ENCODE results near the gene ASPHD2. TPM values are rescaled to one million over a fixed set of nuclear protein-coding genes. Genes with fewer than 3 reads are reported as not detected.
A peak's percentile ranks its signal among the peaks of the same experiment; 100 is the strongest.

Gene ASPHD2
- total and polyA plus RNA-seq, 7 experiments from 2014 or later, result 1.5 to 18.1 (median 2.7) TPM

DNA sequence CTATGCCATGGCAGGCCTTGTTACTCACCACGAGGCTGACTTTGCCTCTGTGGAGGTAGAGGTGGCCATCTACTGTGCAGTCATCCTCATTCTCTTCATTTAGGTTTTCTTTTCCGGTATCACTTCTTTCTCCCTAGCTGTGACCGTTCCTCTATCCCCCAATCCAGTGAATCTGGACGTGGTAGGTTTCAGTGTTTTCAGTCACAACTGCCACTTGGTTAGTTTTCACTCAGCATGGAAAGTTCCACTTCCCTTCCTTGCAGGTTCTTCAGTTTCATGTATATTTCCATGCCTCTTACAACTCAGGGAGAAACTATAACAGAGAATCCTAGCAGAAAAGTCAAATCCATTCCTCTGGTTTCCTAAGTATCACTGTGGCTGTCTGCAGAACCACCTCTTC lies 52.6 kb downstream of the ASPHD2 start:
- ChIA-PET POLR2A (interaction anchor here (0.8 to 5.0 kb wide), 6 partner anchors 14 to 192 kb away, joined by 3 to 54 read pairs (median 21); partner anchors contain the start of genes ASPHD2 and TFIP11), CTCF (interaction anchor here (0.8 to 1.0 kb wide), 2 partner anchors 21 to 43 kb away, joined by 3 read pairs; no protein-coding TSS in a partner anchor)
- no peak for DNase-seq
- H3K9me3 ChIP-seq (ENCODE audit: control insufficient read depth in 2 of 3, low read length in 3 of 3), result no peaks in the 10 kb centered on the region
- Mint-ChIP-seq H3K4me3 (peak overlapping the region; percentile 75 to 97 (median 93)), H3K9me3 (peaks cover 0 to 7% (median 0%) of the 10 kb centered on the region in 11 donors), H3K27me3 (no peaks in the 10 kb centered on the region), H3K36me3 (peaks cover 10 to 35% (median 16%) of the 10 kb centered on the region in 5 donors), H3K4me1 (peaks cover 62 to 91% (median 86%) of the 10 kb centered on the region in 7 donors), H3K27ac (peak overlapping the region in 8 of 9 donors; percentile 93 to 99 (median 98))
- no peak overlapping the region for H3K4me3 ChIP-seq (ENCODE audit: low read length)
- no peak for ATAC-seq
- intact Hi-C loops (cut with micrococcal nuclease), result loop anchor here (5.0 to 10.0 kb wide), 5 partner anchors 111 to 1927 kb away; partner anchors contain the start of genes GUCD1 (in 1 of the 2), MIAT (in 1 of the 2), MN1 (in 1 of the 2) and SNRPD3 (in 1 of the 2)
- peaks cover 17 to 48% of the 10 kb centered on the region in 2 donors for H3K4me1 ChIP-seq (ENCODE audit: control insufficient read depth in 2 of 2, insufficient read depth in 2 of 2, low read length in 2 of 2)
- no peaks in the 10 kb centered on the region for H3K27me3 ChIP-seq (ENCODE audit: control insufficient read depth in 2 of 2, insufficient read depth in 2 of 2, low read length in 2 of 2)
- H3K27ac ChIP-seq (ENCODE audit: low read depth, low read length), result peak overlapping the region; percentile 95
- H3K36me3 ChIP-seq (ENCODE audit: control insufficient read depth in 2 of 3, insufficient read depth in 3 of 3, low read length in 3 of 3), result peaks cover 3 to 16% (median 3%) of the 10 kb centered on the region in 3 experiments

DNA sequence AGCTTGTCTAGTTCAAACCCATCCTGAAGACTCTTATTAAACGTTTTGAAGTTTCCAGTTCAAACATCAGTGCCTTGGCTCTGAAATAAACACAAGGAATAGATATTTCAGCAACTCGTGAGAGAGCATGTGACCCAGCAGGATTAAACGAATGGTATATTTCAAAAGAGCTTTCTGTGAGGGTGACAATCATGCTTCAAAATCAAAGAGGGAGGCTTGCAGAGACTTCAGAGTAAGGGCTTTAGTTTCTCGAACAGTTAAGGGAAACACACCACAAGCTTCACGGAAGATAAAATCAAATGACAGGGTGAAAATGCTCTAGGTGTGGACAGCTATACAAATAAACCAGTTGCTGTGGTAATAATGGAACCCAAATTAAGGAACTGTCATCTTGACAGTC lies 53.1 kb downstream of the ASPHD2 start:
- Histone ChIP-seq H3K4me3 (ENCODE audit: low read length) (no peak overlapping the region), H3K27me3 (ENCODE audit: control insufficient read depth in 2 of 2, insufficient read depth in 2 of 2, low read length in 2 of 2) (no peaks in the 10 kb centered on the region), H3K27ac (ENCODE audit: low read depth, low read length) (peak overlapping the region; percentile 95), H3K36me3 (ENCODE audit: control insufficient read depth in 2 of 3, insufficient read depth in 3 of 3, low read length in 3 of 3) (peaks cover 0 to 11% (median 3%) of the 10 kb centered on the region in 3 experiments), H3K9me3 (ENCODE audit: control insufficient read depth in 2 of 3, low read length in 3 of 3) (no peaks in the 10 kb centered on the region), H3K4me1 (ENCODE audit: control insufficient read depth in 2 of 2, insufficient read depth in 2 of 2, low read length in 2 of 2) (peaks cover 17 to 48% of the 10 kb centered on the region in 2 donors)
- ATAC-seq, result no peak
- Mint-ChIP-seq H3K36me3 (peaks cover 6 to 30% (median 11%) of the 10 kb centered on the region in 5 donors), H3K4me1 (peaks cover 58 to 89% (median 82%) of the 10 kb centered on the region in 7 donors), H3K27ac (peak overlapping the region; percentile 93 to 99 (median 98)), H3K9me3 (peaks cover 0 to 7% (median 0%) of the 10 kb centered on the region in 11 donors), H3K27me3 (no peaks in the 10 kb centered on the region), H3K4me3 (peak overlapping the region; percentile 75 to 97 (median 93))
- intact Hi-C loops (cut with micrococcal nuclease), result loop anchor here (5.0 to 10.0 kb wide), 5 partner anchors 110 to 1927 kb away; partner anchors contain the start of genes GUCD1 (in 1 of the 2), MIAT (in 1 of the 2), MN1 (in 1 of the 2) and SNRPD3 (in 1 of the 2)
- ChIA-PET POLR2A (interaction anchor here (0.8 to 5.0 kb wide), 10 partner anchors 12 to 192 kb away, joined by 3 to 54 read pairs (median 9); partner anchors contain the start of genes ASPHD2, TFIP11 and TPST2), CTCF (interaction anchor here (0.7 to 1.0 kb wide), 2 partner anchors 8 to 43 kb away, joined by 3 read pairs; no protein-coding TSS in a partner anchor)
- no peak for DNase-seq

GRCh38 chr22:26483043-26483438 lies 54.0 kb downstream of the ASPHD2 start:
- H3K27me3 Mint-ChIP-seq, result no peaks in the 10 kb centered on the region
- H3K4me1 ChIP-seq (ENCODE audit: control insufficient read depth in 2 of 2, insufficient read depth in 2 of 2, low read length in 2 of 2), result peaks cover 17 to 48% of the 10 kb centered on the region in 2 donors

GRCh38 chr22:26483439-26484359 lies 54.6 kb downstream of the ASPHD2 start, which contains the start of the genes HPS4 and SRRD:
Gene HPS4, minus strand, starts transcription at chr22:26483783. Its CDS starts 2,021 bp downstream, at chr22:26481762.
Gene SRRD, plus strand, starts transcription at chr22:26483877. Its CDS starts 14 bp downstream, at chr22:26483891.
- H3K27ac Mint-ChIP-seq, result peak within 1 kb of the TSS; percentile 93 to 99 (median 98)
- intact Hi-C loops (cut with micrococcal nuclease), result loop anchor here (1.0 to 10.0 kb wide), 10 partner anchors 29 to 1929 kb away; partner anchors contain the start of genes TFIP11 (in 2 of the 2), TPST2 (in 2 of the 2), ASPHD2 (in 1 of the 2) and GUCD1 (in 1 of the 2)
- Histone ChIP-seq H3K27ac (ENCODE audit: low read depth, low read length) (peak within 1 kb of the TSS; percentile 95), H3K4me1 (ENCODE audit: control insufficient read depth in 2 of 2, insufficient read depth in 2 of 2, low read length in 2 of 2) (peaks cover 17 to 48% of the 10 kb centered on the region in 2 donors), H3K9me3 (ENCODE audit: control insufficient read depth in 2 of 3, low read length in 3 of 3) (no peaks in the 10 kb centered on the region), H3K4me3 (ENCODE audit: low read length) (peak within 1 kb of the TSS; percentile 61), H3K36me3 (ENCODE audit: control insufficient read depth in 2 of 3, insufficient read depth in 3 of 3, low read length in 3 of 3) (peaks cover 0 to 16% (median 0%) of the 10 kb centered on the region in 3 experiments), H3K27me3 (ENCODE audit: control insufficient read depth in 2 of 2, insufficient read depth in 2 of 2, low read length in 2 of 2) (no peaks in the 10 kb centered on the region)
- H3K36me3 Mint-ChIP-seq, result peaks cover 0 to 30% (median 4%) of the 10 kb centered on the region in 5 donors
- ChIA-PET CTCF (interaction anchor here (0.7 to 1.3 kb wide), 4 partner anchors 23 to 189 kb away, joined by 3 to 4 read pairs (median 3); no protein-coding TSS in a partner anchor), POLR2A (interaction anchor here (0.6 to 5.0 kb wide), 19 partner anchors 9 to 1436 kb away, joined by 3 to 54 read pairs (median 8); partner anchors contain the start of genes ASPHD2, PITPNB, TFIP11 and TPST2)
- peak; percentile 90 to 99 (median 94) for DNase-seq
- peak; percentile 93 for ATAC-seq
- H3K27me3 Mint-ChIP-seq, result no peaks in the 10 kb centered on the region
- H3K9me3 Mint-ChIP-seq, result peaks cover 0 to 6% (median 0%) of the 10 kb centered on the region in 11 donors
- peak within 1 kb of the TSS; percentile 75 to 97 (median 93) for H3K4me3 Mint-ChIP-seq
- peaks cover 47 to 77% (median 68%) of the 10 kb centered on the region in 7 donors for H3K4me1 Mint-ChIP-seq

More at GRCh38 chr22:26483043-26483438, 54.0 kb downstream of the ASPHD2 start:
- peak overlapping the region; percentile 75 to 97 (median 93) for H3K4me3 Mint-ChIP-seq
- POLR2A ChIA-PET, result interaction anchor here (0.6 to 5.0 kb wide), 16 partner anchors 10 to 1437 kb away, joined by 3 to 54 read pairs (median 8); partner anchors contain the start of genes ASPHD2, PITPNB, TFIP11 and TPST2
- Histone ChIP-seq H3K9me3 (ENCODE audit: control insufficient read depth in 2 of 3, low read length in 3 of 3) (no peaks in the 10 kb centered on the region), H3K36me3 (ENCODE audit: control insufficient read depth in 2 of 3, insufficient read depth in 3 of 3, low read length in 3 of 3) (peaks cover 0 to 10% (median 0%) of the 10 kb centered on the region in 3 experiments), H3K4me3 (ENCODE audit: low read length) (peak overlapping the region; percentile 61), H3K27me3 (ENCODE audit: control insufficient read depth in 2 of 2, insufficient read depth in 2 of 2, low read length in 2 of 2) (no peaks in the 10 kb centered on the region), H3K27ac (ENCODE audit: low read depth, low read length) (peak overlapping the region; percentile 95)
- intact Hi-C loops (cut with micrococcal nuclease), result loop anchor here (1.0 to 10.0 kb wide), 9 partner anchors 29 to 1928 kb away; partner anchors contain the start of genes TFIP11 (in 2 of the 2), ASPHD2 (in 1 of the 2), GUCD1 (in 1 of the 2) and MIAT (in 1 of the 2)
- CTCF ChIA-PET, result interaction anchor here (0.7 to 1.3 kb wide), 3 partner anchors 9 to 190 kb away, joined by 3 to 4 read pairs (median 3); no protein-coding TSS in a partner anchor
- H3K36me3 Mint-ChIP-seq, result peaks cover under 1 to 25% (median 5%) of the 10 kb centered on the region in 5 donors
- H3K4me1 Mint-ChIP-seq, result peaks cover 50 to 81% (median 73%) of the 10 kb centered on the region in 7 donors
- peak overlapping the region; percentile 93 to 99 (median 98) for H3K27ac Mint-ChIP-seq
- peaks cover 0 to 6% (median 0%) of the 10 kb centered on the region in 11 donors for H3K9me3 Mint-ChIP-seq
- DNase-seq, result no peak
- no peak for ATAC-seq

GRCh38 chr22:26484360-26484706 lies 55.3 kb downstream of the ASPHD2 start:
- H3K4me3 ChIP-seq (ENCODE audit: low read length), result peak overlapping the region; percentile 61

More at GRCh38 chr22:26484360-26484706, 55.3 kb downstream of the ASPHD2 start:
- Histone ChIP-seq H3K27me3 (ENCODE audit: control insufficient read depth in 2 of 2, insufficient read depth in 2 of 2, low read length in 2 of 2) (no peaks in the 10 kb centered on the region), H3K4me1 (ENCODE audit: control insufficient read depth in 2 of 2, insufficient read depth in 2 of 2, low read length in 2 of 2) (peaks cover 17 to 44% of the 10 kb centered on the region in 2 donors), H3K36me3 (ENCODE audit: control insufficient read depth in 2 of 3, insufficient read depth in 3 of 3, low read length in 3 of 3) (peaks cover 0 to 22% (median 1%) of the 10 kb centered on the region in 3 experiments), H3K27ac (ENCODE audit: low read depth, low read length) (peak overlapping the region; percentile 95), H3K9me3 (ENCODE audit: control insufficient read depth in 2 of 3, low read length in 3 of 3) (no peaks in the 10 kb centered on the region)
- no peak for ATAC-seq
- intact Hi-C loops (cut with micrococcal nuclease), result loop anchor here (1.0 to 10.0 kb wide), 6 partner anchors 106 to 1930 kb away; partner anchors contain the start of genes TPST2 (in 2 of the 2), GUCD1 (in 1 of the 2), MIAT (in 1 of the 2) and MN1 (in 1 of the 2)
- Mint-ChIP-seq H3K27me3 (no peaks in the 10 kb centered on the region), H3K9me3 (peaks cover 0 to 6% (median 0%) of the 10 kb centered on the region in 11 donors), H3K36me3 (peaks cover 4 to 34% (median 8%) of the 10 kb centered on the region in 5 donors), H3K4me1 (peaks cover 42 to 71% (median 62%) of the 10 kb centered on the region in 7 donors), H3K27ac (peak overlapping the region; percentile 91 to 99 (median 98)), H3K4me3 (peak overlapping the region; percentile 75 to 97 (median 93))
- no peak for DNase-seq
- POLR2A ChIA-PET, result interaction anchor here (1.1 to 5.0 kb wide), 14 partner anchors 8 to 195 kb away, joined by 3 to 54 read pairs (median 10); partner anchors contain the start of genes ASPHD2, TFIP11 and TPST2
- CTCF ChIA-PET, result interaction anchor here (1.1 kb wide), 1 partner anchor 181 kb away, joined by 3 read pairs; no protein-coding TSS in a partner anchor

All from naive thymus-derived CD4-positive, alpha-beta T cell (primary cell).